Testis (tissue), 3 donors: ENCODE data around the gene PARVG. TPM values are rescaled to one million over a fixed set of nuclear protein-coding genes. Genes with fewer than 3 reads are reported as not detected.

ENCODE experiments used
- DNase-seq: peaks from one replicate; pipeline ENCODE4 v3.0.0-alpha.2; 2019
- H3K27ac ChIP-seq, 2 donors: fragments of 200-600 bp; sonication (generic); one replicate each; pipeline ENCODE4 v1.5.1; 2019
- H3K27me3 ChIP-seq: fragments of 200-600 bp; sonication (generic); one replicate; pipeline ENCODE4 v1.5.1; 2019
- H3K36me3 ChIP-seq: fragments of 200-600 bp; sonication (generic); one replicate; pipeline ENCODE4 v1.5.1; 2017; ENCODE audit warnings: low read depth; ENCODE audit errors: missing control alignments
- H3K4me1 ChIP-seq: fragments of 200-600 bp; sonication (generic); one replicate; pipeline ENCODE4 v1.5.1; 2019
- H3K4me3 ChIP-seq, 2 donors: fragments of 200-600 bp; sonication (generic); one replicate each; pipeline ENCODE4 v1.5.1; 2017 to 2019
- H3K9me3 ChIP-seq: fragments of 200-600 bp; sonication (generic); one replicate; pipeline ENCODE4 v1.5.1; 2017
- CTCF ChIP-seq, 3 experiments: fragments of 450-650 bp in 2 of 3; fragments of 200-600 bp in 1 of 3; sonication (generic) in 1 of 3; IDR thresholded peaks; one replicate each; pipeline ENCODE4 v1.5.1; 2016 to 2019; ENCODE audit warnings: antibody characterized with exemption in 3 of 3, mild to moderate bottlenecking in 2 of 3, moderate library complexity in 1 of 3
- POLR2A ChIP-seq: fragments of 450-650 bp; IDR thresholded peaks from one replicate; pipeline ENCODE4 v1.6.1; 2017; ENCODE audit warnings: antibody characterized with exemption, mild to moderate bottlenecking, moderate library complexity
- WGBS, 2 donors: methylation state at CpG; one replicate each; pipeline ENCODE4 v1.1.5; 2018; 5-methylcytosine and 5-hydroxymethylcytosine counted together
- intact Hi-C: fragments of 100-400 bp; cut with DNase I; formaldehyde crosslinking; loops from one replicate; pipeline ENCODE4 v1.15.1; 2023; ENCODE audit warnings: low total_unique reads
- polyA plus RNA-seq: library from polyadenylated mRNA; stranded (reverse); fragments of 350-450 nt; fragmentation: Illumina TruSeq; extraction: RNeasy Lipid Tissue Mini Kit (QIAGEN cat#74804); gene quantifications from one replicate; pipeline ENCODE4 v1.2.3, GENCODE V29; 2014; ENCODE audit warnings: low read depth, low replicate concordance; ENCODE audit not compliant: insufficient read depth
- total RNA-seq, 2 donors: library from RNA; depleted of rRNA; stranded (reverse); fragments of >200 nt; gene quantifications; one replicate each; pipeline ENCODE4 v1.2.3, GENCODE V29; 2016

The PARVG gene
- total and polyA plus RNA-seq, 3 donors from 2014 or later = 7.2 to 14.1 (median 9.7) TPM

- Histone ChIP-seq H3K4me3 (no peak overlapping the region), H3K27me3 (no peaks in the 10 kb centered on the region), H3K9me3 (no peaks in the 10 kb centered on the region), H3K27ac (no peak overlapping the region), H3K4me1 (peaks cover 13% of the 10 kb centered on the region), H3K36me3 (no peaks in the 10 kb centered on the region)
- no peak for TF ChIP-seq CTCF (IDR thresholded peaks at IDR 0.05)
- no peak for DNase-seq
- WGBS, 2 donors = 92 to 94% methylated on average over 16 of the region's 16 CpGs
- intact Hi-C loops = no loop called here
Observed at GRCh38 chr22:44142421-44143104, 38.2 kb upstream of the PARVG start.

GRCh38 chr22:44143105-44143474 lies 37.6 kb upstream of the PARVG start:
- Histone ChIP-seq H3K4me3 (no peak overlapping the region), H3K36me3 (no peaks in the 10 kb centered on the region), H3K9me3 (no peaks in the 10 kb centered on the region), H3K27ac (no peak overlapping the region), H3K27me3 (no peaks in the 10 kb centered on the region), H3K4me1 (peaks cover 13% of the 10 kb centered on the region)
- 69 to 70% methylated on average over 3 to 4 of the region's 4 CpGs for WGBS, 2 donors
- no peak for DNase-seq
- TF ChIP-seq POLR2A (no peak), CTCF (IDR thresholded peaks at IDR 0.05) (no peak)
- intact Hi-C loops = no loop called here

GRCh38 chr22:44143579-44143978 lies 37.1 kb upstream of the PARVG start:
- Histone ChIP-seq H3K4me1 (peaks cover 13% of the 10 kb centered on the region), H3K36me3 (no peaks in the 10 kb centered on the region), H3K27ac (no peak overlapping the region)

GRCh38 chr22:44144046-44144569 lies 36.6 kb upstream of the PARVG start:
- no peak for DNase-seq
- TF ChIP-seq POLR2A = no peak
- TF ChIP-seq CTCF (IDR thresholded peaks at IDR 0.05) = no peak
- no peak overlapping the region for H3K27ac ChIP-seq
- H3K4me3 ChIP-seq = no peak overlapping the region
- H3K9me3 ChIP-seq = no peaks in the 10 kb centered on the region
- H3K27me3 ChIP-seq = no peaks in the 10 kb centered on the region
- no peaks in the 10 kb centered on the region for H3K36me3 ChIP-seq
- intact Hi-C loops = no loop called here
- WGBS, 2 donors = 82 to 85% methylated on average over 9 to 10 of the region's 10 CpGs
- peaks cover 13% of the 10 kb centered on the region for H3K4me1 ChIP-seq

More at GRCh38 chr22:44143579-44143978, 37.1 kb upstream of the PARVG start:
- Histone ChIP-seq H3K27me3 (no peaks in the 10 kb centered on the region), H3K4me3 (no peak overlapping the region), H3K9me3 (no peaks in the 10 kb centered on the region)
- WGBS, 2 donors = 75 to 80% methylated on average over 6 to 8 of the region's 9 CpGs
- intact Hi-C loops = no loop called here
- TF ChIP-seq POLR2A = no peak
- TF ChIP-seq CTCF (IDR thresholded peaks at IDR 0.05) = no peak
- no peak for DNase-seq

- peak; percentile 40 for DNase-seq
- Histone ChIP-seq H3K9me3 (no peaks in the 10 kb centered on the region), H3K27me3 (no peaks in the 10 kb centered on the region), H3K4me1 (peaks cover 13% of the 10 kb centered on the region), H3K4me3 (no peak overlapping the region), H3K27ac (no peak overlapping the region), H3K36me3 (no peaks in the 10 kb centered on the region)
- intact Hi-C loops = no loop called here
- TF ChIP-seq CTCF (IDR thresholded peaks at IDR 0.05) (no peak), POLR2A (no peak)
- 71 to 78% methylated on average over 8 of the region's 8 CpGs for WGBS, 2 donors
Observed at GRCh38 chr22:44145544-44145943, 35.2 kb upstream of the PARVG start.
